Loucy (cell line): ENCODE results near the gene HIBCH.

Experiments
- EZH2phosphoT487 ChIP-seq: fragments of 200-600 bp; IDR thresholded peaks from 2 replicates; pipeline ENCODE4 v1.6.1; 2018; ENCODE audit warnings: antibody characterized with exemption, mild to moderate bottlenecking, moderate library complexity, borderline replicate concordance
- TF ChIP-seq, protein P1 (sequence below): fragments of 200-600 bp; sonication (generic); conservative IDR thresholded peaks from 2 replicates; pipeline ENCODE4 v1.5.1; 2014; ENCODE audit warnings: mild to moderate bottlenecking, antibody characterized with exemption, low read length

DNA sequence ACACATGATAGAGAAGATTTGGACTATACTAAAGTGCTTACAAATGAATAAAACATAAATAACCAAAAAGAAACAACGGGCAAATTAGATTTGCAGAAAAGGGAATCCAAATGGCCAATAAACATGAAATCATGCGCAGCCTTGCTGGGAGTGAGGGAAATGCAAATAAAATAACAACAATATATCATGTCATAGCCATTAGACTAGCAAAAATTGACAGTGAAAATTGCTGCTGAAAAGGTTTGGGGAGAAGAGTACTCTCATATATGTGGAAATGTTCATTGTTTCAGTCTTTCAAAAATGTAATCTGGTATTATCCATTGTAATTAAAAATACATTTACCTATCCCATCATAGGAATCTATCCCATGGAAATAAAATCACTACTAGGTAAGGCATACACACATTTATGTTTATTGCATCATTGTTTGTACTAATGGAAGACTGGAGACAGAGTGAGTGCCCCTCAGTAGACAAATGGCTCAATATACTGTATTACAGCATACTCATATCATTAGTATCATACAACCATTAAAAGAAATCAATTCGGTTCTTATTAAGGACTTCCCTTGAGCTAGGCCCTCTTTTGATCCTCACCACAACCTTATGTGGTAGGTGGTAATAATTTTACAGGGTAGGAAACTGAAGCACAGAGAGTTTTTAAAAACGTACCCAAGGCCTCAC is 163.0 kb downstream of the HIBCH start:
- TF ChIP-seq, protein P1, sequence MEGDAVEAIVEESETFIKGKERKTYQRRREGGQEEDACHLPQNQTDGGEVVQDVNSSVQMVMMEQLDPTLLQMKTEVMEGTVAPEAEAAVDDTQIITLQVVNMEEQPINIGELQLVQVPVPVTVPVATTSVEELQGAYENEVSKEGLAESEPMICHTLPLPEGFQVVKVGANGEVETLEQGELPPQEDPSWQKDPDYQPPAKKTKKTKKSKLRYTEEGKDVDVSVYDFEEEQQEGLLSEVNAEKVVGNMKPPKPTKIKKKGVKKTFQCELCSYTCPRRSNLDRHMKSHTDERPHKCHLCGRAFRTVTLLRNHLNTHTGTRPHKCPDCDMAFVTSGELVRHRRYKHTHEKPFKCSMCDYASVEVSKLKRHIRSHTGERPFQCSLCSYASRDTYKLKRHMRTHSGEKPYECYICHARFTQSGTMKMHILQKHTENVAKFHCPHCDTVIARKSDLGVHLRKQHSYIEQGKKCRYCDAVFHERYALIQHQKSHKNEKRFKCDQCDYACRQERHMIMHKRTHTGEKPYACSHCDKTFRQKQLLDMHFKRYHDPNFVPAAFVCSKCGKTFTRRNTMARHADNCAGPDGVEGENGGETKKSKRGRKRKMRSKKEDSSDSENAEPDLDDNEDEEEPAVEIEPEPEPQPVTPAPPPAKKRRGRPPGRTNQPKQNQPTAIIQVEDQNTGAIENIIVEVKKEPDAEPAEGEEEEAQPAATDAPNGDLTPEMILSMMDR: no peak
- no peak for TF ChIP-seq EZH2phosphoT487
